Mesenchymal stem cell (in vitro differentiated cells and primary cell): Measurements from ENCODE around the gene FGF14.

Experiments used
- DNase-seq: peaks from one replicate; pipeline ENCODE4 v3.0.0-alpha.2; 2013
- H2AFZ ChIP-seq: one replicate; pipeline ENCODE4 v1.6.1; 2013; ENCODE audit warnings: low read depth, mild to moderate bottlenecking, control low read depth, inconsistent platforms, low read length, moderate library complexity
- H2AK5ac ChIP-seq: 2 replicates; pipeline ENCODE4 v1.6.1; 2013; ENCODE audit warnings: low read length, moderate library complexity, mild to moderate bottlenecking, inconsistent platforms; ENCODE audit not compliant: severe bottlenecking
- H2BK120ac ChIP-seq: one replicate; pipeline ENCODE4 v1.6.1; 2013; ENCODE audit warnings: low read depth, mild to moderate bottlenecking, inconsistent platforms, low read length, moderate library complexity
- H2BK12ac ChIP-seq, 2 experiments: one replicate each; pipeline ENCODE4 v1.6.1; 2013; ENCODE audit warnings: inconsistent platforms in 2 of 2, low read length in 2 of 2, mild to moderate bottlenecking in 2 of 2, moderate library complexity in 2 of 2, control low read depth in 1 of 2
- H2BK15ac ChIP-seq: one replicate; pipeline ENCODE4 v1.6.1; 2013; ENCODE audit warnings: mild to moderate bottlenecking, low read depth, inconsistent platforms; ENCODE audit not compliant: poor library complexity, severe bottlenecking
- H2BK5ac ChIP-seq: 2 replicates; pipeline ENCODE4 v1.6.1; 2013; ENCODE audit warnings: low read depth, mild to moderate bottlenecking, low read length, control low read depth, inconsistent platforms; ENCODE audit not compliant: poor library complexity, severe bottlenecking
- H3K14ac ChIP-seq, 2 experiments: one replicate each; pipeline ENCODE4 v1.6.1; 2013; ENCODE audit warnings: inconsistent platforms in 2 of 2, low read length in 2 of 2, control low read depth in 1 of 2, mild to moderate bottlenecking in 1 of 2, moderate library complexity in 1 of 2
- H3K18ac ChIP-seq, 2 experiments: one replicate each; pipeline ENCODE4 v1.6.1; 2013; ENCODE audit warnings: inconsistent platforms in 2 of 2, low read length in 2 of 2, control low read depth in 1 of 2, low read depth in 1 of 2, mild to moderate bottlenecking in 1 of 2
- H3K23ac ChIP-seq, 2 experiments: one replicate each; pipeline ENCODE4 v1.6.1; 2013; ENCODE audit warnings: inconsistent platforms in 2 of 2, low read length in 2 of 2, mild to moderate bottlenecking in 2 of 2, moderate library complexity in 2 of 2, control low read depth in 1 of 2
- H3K27ac ChIP-seq: 2 replicates; pipeline ENCODE4 v1.5.1; 2013; ENCODE audit warnings: mild to moderate bottlenecking, moderate library complexity, low read length, control low read depth, inconsistent platforms; ENCODE audit not compliant: poor library complexity, severe bottlenecking
- H3K27me3 ChIP-seq, 2 experiments: 2 replicates each; pipeline versions ENCODE4 v1.6.1 to v1.7.0; 2013; ENCODE audit warnings: low read length in 2 of 2, mild to moderate bottlenecking in 2 of 2, moderate library complexity in 2 of 2, control low read depth in 1 of 2, inconsistent platforms in 1 of 2; ENCODE audit not compliant: control insufficient read depth in 1 of 2, insufficient read depth in 1 of 2
- H3K36me3 ChIP-seq, 2 experiments: 2 replicates each; pipeline versions ENCODE4 v1.6.1 to v1.7.0; 2013; ENCODE audit warnings: low read length in 2 of 2, control low read depth in 1 of 2, inconsistent platforms in 1 of 2, low read depth in 1 of 2, mild to moderate bottlenecking in 1 of 2; ENCODE audit not compliant: insufficient read depth in 2 of 2, control insufficient read depth in 1 of 2
- H3K4ac ChIP-seq, 2 experiments: one replicate each; pipeline ENCODE4 v1.6.1; 2013; ENCODE audit warnings: inconsistent platforms in 2 of 2, low read length in 2 of 2, mild to moderate bottlenecking in 2 of 2, moderate library complexity in 2 of 2, control low read depth in 1 of 2, low read depth in 1 of 2
- H3K4me1 ChIP-seq: 2 replicates; pipeline ENCODE4 v1.6.1; 2013; ENCODE audit warnings: low read depth, low read length, control low read depth; ENCODE audit not compliant: control insufficient read depth, insufficient read depth
- H3K4me2 ChIP-seq: 2 replicates; pipeline ENCODE4 v1.6.1; 2013; ENCODE audit warnings: low read length, mild to moderate bottlenecking, inconsistent platforms; ENCODE audit not compliant: poor library complexity, severe bottlenecking
- H3K4me3 ChIP-seq, 2 experiments: 2 replicates each; pipeline versions ENCODE4 v1.5.1 to v1.7.0; 2013; ENCODE audit warnings: low read length in 2 of 2, mild to moderate bottlenecking in 2 of 2, control low read depth in 1 of 2, low read depth in 1 of 2; ENCODE audit not compliant: insufficient read depth in 1 of 2
- H3K79me1 ChIP-seq: replicated peaks from 2 replicates; pipeline ENCODE4 v1.6.1; 2013; ENCODE audit warnings: mild to moderate bottlenecking, control low read depth, low read length, inconsistent platforms; ENCODE audit not compliant: poor library complexity, severe bottlenecking
- H3K9ac ChIP-seq: 2 replicates; pipeline ENCODE4 v1.7.0; 2013; ENCODE audit warnings: mild to moderate bottlenecking, low read length, moderate library complexity
- H3K9me3 ChIP-seq: 2 replicates; pipeline ENCODE4 v1.7.0; 2013; ENCODE audit warnings: mild to moderate bottlenecking, low read length; ENCODE audit not compliant: control insufficient read depth
- H4K8ac ChIP-seq: one replicate; pipeline ENCODE4 v1.6.1; 2013; ENCODE audit warnings: inconsistent platforms, mild to moderate bottlenecking, low read length, moderate library complexity
- H4K91ac ChIP-seq: one replicate; pipeline ENCODE4 v1.6.1; 2013; ENCODE audit warnings: mild to moderate bottlenecking, low read length, inconsistent platforms
- WGBS: methylation state at CpG from one replicate; pipeline ENCODE4 v1.1.7; 2013; ENCODE audit warnings: mixed read lengths; 5-methylcytosine and 5-hydroxymethylcytosine counted together

Gene FGF14

GRCh38 chr13:102293723-102294122 is 108.1 kb downstream of the FGF14 start:
- Histone ChIP-seq H3K18ac (no peak overlapping the region), H3K27me3 (no peaks in the 10 kb centered on the region), H3K9me3 (no peaks in the 10 kb centered on the region), H3K4me2 (no peak overlapping the region), H2BK5ac (no peak overlapping the region), H2BK12ac (no peak overlapping the region), H2BK15ac (no peak overlapping the region), H3K4ac (no peak overlapping the region), H2BK120ac (no peak overlapping the region), H3K9ac (no peak overlapping the region), H3K4me3 (no peak overlapping the region), H3K23ac (no peak overlapping the region), H2AFZ (no peak overlapping the region), H4K8ac (no peak overlapping the region), H3K79me1 (no peaks in the 10 kb centered on the region), H4K91ac (no peak overlapping the region), H3K36me3 (no peaks in the 10 kb centered on the region), H2AK5ac (no peak overlapping the region), H3K27ac (no peak overlapping the region), H3K14ac (no peak overlapping the region), H3K4me1 (no peaks in the 10 kb centered on the region)
- DNase-seq, result no peak
- WGBS, result no CpG with 5 or more reads among the region's 2 CpGs

GRCh38 chr13:102291587-102292218 is 110.1 kb downstream of the FGF14 start:
- H3K4ac ChIP-seq, result no peak overlapping the region
- no peak overlapping the region for H4K91ac ChIP-seq
- H2BK15ac ChIP-seq, result no peak overlapping the region
- 61% methylated on average over 7 of the region's 7 CpGs for WGBS
- no peak overlapping the region for H3K14ac ChIP-seq
- no peak overlapping the region for H2BK120ac ChIP-seq
- DNase-seq, result peak; percentile 40
- H3K23ac ChIP-seq, result no peak overlapping the region
- H2AFZ ChIP-seq, result no peak overlapping the region
- no peak overlapping the region for H3K4me2 ChIP-seq
- no peak overlapping the region for H2BK5ac ChIP-seq
- no peaks in the 10 kb centered on the region for H3K4me1 ChIP-seq
- H3K9me3 ChIP-seq, result no peaks in the 10 kb centered on the region
- H3K9ac ChIP-seq, result no peak overlapping the region
- no peak overlapping the region for H3K18ac ChIP-seq
- no peak overlapping the region for H2BK12ac ChIP-seq
- no peak overlapping the region for H3K4me3 ChIP-seq
- H3K79me1 ChIP-seq, result no peaks in the 10 kb centered on the region
- H3K27me3 ChIP-seq, result no peaks in the 10 kb centered on the region
- H3K27ac ChIP-seq, result no peak overlapping the region
- no peaks in the 10 kb centered on the region for H3K36me3 ChIP-seq
- H2AK5ac ChIP-seq, result no peak overlapping the region
- no peak overlapping the region for H4K8ac ChIP-seq

GRCh38 chr13:102289606-102290005 is 112.2 kb downstream of the FGF14 start:
- Histone ChIP-seq H3K14ac (no peak overlapping the region), H3K4me2 (no peak overlapping the region), H3K23ac (no peak overlapping the region), H3K4ac (no peak overlapping the region), H4K8ac (no peak overlapping the region), H4K91ac (no peak overlapping the region), H2BK12ac (no peak overlapping the region), H3K18ac (no peak overlapping the region), H3K79me1 (no peaks in the 10 kb centered on the region), H3K27ac (no peak overlapping the region), H2BK15ac (no peak overlapping the region), H2BK120ac (no peak overlapping the region), H3K27me3 (no peaks in the 10 kb centered on the region), H3K4me1 (peaks cover 2% of the 10 kb centered on the region), H3K9me3 (no peaks in the 10 kb centered on the region), H3K36me3 (no peaks in the 10 kb centered on the region), H2AFZ (no peak overlapping the region), H2AK5ac (no peak overlapping the region), H2BK5ac (no peak overlapping the region), H3K9ac (no peak overlapping the region), H3K4me3 (no peak overlapping the region)
- no peak for DNase-seq
- 74% methylated on average over 3 of the region's 4 CpGs for WGBS

DNA sequence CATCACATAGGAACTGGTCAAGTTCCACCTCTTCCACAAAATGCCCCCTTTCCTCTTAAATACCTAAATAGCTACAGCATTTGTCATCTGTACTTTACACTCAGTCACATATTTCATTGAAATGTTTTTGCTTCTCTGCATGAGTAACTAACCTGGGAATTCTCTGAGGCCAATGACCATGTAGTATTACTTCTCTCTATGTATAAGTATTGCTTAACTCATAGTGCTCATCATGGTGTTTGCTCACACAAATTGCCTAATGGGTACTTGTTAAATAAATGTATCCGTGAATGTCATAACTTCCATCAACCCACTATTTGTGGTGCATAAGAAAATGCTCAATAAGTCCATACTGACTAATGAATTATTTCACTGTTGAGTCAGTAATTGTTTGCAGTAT is 115.5 kb downstream of the FGF14 start:
- Histone ChIP-seq H2BK120ac (no peak overlapping the region), H3K9ac (no peak overlapping the region), H3K18ac (peak overlapping the region in 1 of 2 experiments; percentile 45), H2BK15ac (no peak overlapping the region), H3K27ac (no peak overlapping the region), H3K27me3 (no peaks in the 10 kb centered on the region), H2BK12ac (no peak overlapping the region), H3K4me3 (no peak overlapping the region), H2AFZ (no peak overlapping the region), H3K4me1 (peaks cover 2% of the 10 kb centered on the region), H2AK5ac (no peak overlapping the region), H3K4me2 (peak overlapping the region; percentile 21), H4K8ac (no peak overlapping the region), H3K14ac (no peak overlapping the region), H3K36me3 (no peaks in the 10 kb centered on the region), H4K91ac (no peak overlapping the region), H3K23ac (no peak overlapping the region), H3K9me3 (no peaks in the 10 kb centered on the region), H3K4ac (no peak overlapping the region), H3K79me1 (no peaks in the 10 kb centered on the region), H2BK5ac (no peak overlapping the region)
- DNase-seq, result peak; percentile 87
- WGBS, result no CpG with 5 or more reads among the region's 1 CpG
